RKO (cell line): ENCODE results near the gene METTL23.
"Not testable (repeated sequence)": the region's sequence is repeated elsewhere in the genome, so short reads cannot be mapped to it uniquely, and the experiment has no call there.

Source experiments
- DNase-seq: peaks from one replicate; pipeline ENCODE4 v3.0.0-alpha.2; 2016; ENCODE audit warnings: low spot score

The METTL23 gene

DNA sequence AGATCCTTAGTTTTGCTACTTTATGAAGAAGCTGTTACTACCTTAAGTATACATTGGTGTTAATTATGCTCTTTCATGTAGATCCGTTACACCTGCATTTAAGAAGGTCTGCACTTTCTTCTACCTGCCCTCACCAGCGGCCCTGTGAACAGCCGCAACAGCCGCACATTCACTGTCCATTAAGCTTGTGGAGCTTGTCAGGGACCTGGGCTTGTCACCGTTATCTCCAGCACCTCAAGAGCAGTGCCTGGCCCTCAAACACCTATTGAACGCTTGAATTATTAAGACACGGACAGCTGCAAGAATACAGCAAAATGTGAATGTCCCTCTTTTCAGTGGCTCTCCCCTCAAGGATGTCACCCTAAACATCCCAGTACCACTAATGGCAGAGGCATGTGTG, 12.9 kb upstream of the METTL23 start:
- no peak for DNase-seq

DNA sequence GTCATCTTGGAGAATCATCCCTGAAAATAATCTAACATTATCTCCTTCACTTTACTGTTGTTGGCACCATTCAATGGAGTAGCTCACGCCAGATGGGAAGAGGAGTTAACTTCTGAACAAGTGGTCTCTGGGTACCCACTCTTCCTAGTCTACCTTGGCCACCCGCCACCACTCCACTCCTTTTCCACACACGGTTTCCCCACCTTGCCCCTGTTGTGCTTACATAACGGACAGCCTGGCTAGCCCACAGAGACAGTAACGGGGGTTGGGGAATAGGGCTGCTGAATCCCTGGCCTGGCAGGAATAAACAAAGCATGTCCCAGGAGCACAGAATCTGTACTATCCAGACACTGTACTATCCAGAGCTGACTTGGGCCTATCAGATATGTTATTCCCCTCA, 12.3 kb upstream of the METTL23 start:
- DNase-seq = no peak

DNA sequence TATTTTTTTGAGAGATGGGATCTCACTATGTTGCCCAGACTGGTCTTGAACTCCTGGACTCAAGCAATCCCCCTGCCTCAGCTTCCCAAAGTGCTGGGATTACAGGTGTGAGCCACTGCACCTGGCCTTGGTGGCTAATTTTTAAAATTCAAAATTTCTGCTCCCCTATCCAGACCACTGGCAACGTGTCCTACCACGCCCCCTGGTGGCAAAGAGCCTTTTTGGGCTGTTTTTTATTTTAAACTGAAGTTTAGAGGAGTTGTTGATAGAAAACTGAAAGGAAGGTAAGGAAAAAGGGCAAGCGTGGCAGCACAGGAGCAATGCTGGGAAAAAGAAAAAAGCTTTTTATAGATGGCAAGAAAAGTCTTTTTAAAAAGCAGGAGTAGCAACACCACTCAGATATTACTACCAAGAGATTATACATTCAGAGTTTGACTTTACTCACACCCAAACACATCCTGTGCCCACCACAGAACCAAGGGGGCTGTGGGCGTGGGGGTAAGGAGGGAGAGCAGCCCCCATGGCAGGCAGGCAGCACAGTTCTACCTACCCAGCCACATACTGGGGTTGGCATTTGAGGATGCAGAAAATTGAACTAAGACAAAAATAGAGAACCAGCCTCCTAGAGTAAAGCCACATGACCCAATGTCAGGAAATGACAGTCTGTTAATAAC, 11.7 kb upstream of the METTL23 start:
- DNase-seq = peak; percentile 59

DNA sequence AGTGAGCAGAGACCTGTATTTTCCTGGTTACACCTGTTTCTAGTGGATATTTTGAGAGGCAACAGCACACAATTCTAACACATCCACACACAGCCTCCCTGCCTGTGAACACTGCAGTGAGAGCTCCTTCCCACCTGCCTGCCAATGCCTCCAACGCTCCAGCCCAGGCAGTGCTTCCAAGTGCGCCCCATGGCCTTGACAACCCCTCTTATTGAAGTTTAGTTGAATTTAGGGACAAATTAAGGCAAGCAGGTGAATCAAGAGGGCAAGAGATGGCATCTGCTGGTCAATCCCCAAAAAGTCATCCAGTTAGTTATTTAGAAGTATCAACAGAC, 11.2 kb upstream of the METTL23 start:
- DNase-seq = no peak

DNA sequence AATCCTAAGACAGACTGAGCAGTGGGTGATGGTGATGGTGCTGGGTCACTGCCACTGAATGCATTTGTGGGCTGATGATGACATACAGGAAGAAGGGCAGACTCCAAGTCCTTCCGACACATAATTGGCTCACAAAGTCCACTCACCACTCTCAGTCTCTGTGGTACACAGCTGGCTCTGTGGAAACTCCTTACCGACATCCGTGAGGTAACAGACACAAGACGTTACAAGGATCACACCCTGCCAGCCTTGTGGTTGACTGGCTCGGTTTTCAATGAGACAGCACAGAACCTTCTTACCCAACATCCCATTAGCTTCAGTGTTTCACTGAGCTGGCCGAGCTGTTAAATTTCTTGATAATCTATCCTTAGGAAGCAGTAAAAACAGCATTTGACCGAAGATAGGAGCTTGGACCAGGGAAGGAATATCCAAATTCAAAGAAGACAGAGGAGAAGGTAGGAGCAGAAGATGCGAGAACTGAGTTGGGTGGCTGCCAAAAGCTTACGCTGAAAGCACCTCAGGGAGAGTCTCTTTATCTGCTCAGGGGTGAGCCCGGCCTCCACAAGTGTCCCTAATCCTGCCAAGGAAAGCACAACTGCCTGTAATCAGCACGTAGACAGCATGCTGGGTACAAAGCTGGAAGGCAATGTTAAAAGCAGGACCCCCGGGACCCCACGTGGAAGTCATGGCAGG, 10.3 kb upstream of the METTL23 start:
- DNase-seq = peak; percentile 86

DNA sequence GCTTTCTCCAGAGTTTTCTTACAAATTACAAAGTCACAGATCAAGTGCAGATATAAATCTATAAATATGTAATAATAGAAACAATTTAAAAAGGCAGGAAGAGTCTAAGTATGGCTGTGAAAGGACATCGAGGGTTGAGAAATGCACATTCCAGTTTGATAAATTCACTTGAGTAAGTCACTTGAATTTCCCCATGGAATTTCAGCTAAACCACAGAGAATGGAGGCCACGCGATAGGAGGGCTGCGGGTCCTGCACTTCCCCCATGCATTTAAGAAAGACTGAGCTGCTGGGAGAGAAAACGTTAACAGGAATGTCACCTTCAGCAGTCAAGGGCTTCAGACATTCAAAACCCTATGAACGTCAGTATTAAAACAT, 9.8 kb upstream of the METTL23 start:
- no peak for DNase-seq

DNA sequence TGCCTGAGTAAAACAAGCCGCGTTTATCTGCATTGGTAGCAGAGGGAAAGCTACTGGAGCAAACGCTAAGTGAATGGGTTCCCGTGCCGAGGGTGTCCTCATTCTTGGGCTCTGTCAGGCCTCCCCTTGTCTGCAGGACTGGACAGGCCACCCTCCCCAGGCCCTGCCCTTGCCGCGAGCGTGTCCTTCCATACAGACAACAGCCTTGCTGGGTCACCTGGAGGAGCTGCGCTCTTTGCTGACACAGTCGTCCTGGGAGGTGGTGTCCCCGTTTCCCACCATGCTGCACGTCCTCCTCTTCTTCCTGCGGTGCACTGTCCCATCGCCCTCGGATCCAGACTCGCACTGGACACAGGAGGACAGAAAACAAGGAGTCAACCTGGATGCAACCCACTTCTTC, 8.1 kb upstream of the METTL23 start:
- no peak for DNase-seq

DNA sequence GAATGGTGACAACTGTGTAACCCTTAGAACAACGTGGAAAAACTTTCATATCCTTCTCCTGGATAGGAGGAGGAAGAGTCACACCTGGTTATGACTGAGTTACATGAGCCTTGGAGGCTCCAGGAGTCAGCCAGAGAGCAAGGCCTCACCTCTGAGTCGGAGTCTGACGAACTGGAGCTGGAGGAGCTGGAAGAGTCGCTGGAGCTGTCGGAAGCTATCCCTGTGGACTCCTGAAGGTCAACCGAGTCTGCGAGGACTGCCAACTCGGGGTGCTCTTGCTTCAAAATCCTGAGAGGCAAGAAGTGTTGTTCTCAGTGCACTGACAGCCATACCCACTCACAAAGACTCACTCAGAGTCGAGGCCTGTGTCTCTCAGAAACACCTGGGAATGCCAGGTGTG, 6.4 kb upstream of the METTL23 start:
- DNase-seq = no peak

DNA sequence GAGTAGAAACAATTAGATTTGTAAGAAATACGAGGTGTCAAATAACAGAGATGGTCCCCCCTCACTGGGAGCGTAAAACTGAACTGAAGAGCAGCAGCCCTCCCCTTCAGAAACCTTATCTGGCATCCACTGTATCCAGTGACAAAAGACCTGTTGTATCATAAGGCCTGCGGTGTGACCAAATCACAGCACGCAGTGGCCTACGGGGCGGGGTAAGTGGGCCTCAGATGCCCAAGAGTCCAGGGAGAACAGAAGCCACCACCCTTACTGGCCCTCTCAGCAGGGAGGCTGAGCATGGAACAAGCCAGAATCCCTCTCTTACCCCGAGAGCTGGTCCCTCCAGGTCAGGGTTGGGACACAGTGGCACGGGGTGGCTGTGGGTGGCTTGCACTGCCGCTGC, 5.7 kb upstream of the METTL23 start:
- no peak for DNase-seq

DNA sequence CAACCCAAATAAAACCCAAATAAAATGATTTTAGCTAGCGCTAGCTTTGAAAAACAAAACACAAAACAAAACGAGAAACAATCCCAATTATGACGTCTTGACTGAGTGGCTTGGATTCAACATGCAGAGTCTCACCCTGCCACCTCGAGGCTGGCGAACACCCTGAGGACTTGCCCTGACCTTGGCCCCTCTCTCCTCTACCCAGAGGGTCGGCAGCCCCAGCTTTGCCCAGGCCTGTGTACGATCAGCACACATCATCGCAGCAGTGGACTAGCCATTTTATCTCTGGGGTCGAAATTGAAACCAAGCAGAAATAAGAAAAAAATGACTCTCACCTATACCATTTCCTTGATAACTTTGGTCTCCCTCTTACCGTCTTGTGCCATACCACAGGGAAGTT, 5.2 kb upstream of the METTL23 start:
- no peak for DNase-seq

DNA sequence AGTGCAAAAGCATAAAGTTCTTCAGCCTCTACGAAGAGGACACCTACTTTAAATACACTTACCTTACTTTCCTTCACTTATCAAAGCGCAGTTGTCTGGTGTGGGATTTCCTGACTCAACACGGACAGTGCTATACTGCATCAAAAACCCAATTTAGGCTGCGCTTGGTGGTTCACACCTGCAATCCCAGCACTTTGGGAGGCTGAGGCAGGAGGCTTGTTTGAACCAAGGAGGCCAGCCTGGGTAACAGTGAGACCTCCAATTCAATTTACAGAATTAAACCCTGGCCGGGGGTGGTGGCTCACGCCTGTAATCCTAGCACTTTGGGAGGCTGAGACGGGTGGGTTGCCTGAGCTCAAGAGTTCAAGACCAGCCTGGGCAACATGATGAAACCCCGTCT, 4.4 kb upstream of the METTL23 start:
- no peak for DNase-seq

DNA sequence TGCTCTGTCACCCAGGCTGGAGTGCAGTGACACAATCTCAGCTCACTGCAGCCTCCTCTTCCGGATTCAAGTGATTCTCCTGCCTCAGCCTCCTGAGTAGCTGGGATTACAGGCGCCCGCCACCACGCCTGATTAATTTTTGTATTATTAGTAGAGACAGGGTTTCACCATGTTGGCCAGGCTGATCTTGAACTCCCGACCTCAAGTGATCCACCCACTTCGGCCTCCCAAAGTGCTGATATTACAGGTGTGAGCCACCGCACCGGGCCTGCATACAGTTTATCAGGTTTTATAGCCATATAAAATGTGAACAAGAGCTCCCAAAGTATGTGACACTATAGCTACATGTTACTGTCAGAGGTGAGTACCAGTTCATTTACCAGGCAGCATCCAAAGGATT, 3.7 kb upstream of the METTL23 start:
- DNase-seq = not testable (repeated sequence)

DNA sequence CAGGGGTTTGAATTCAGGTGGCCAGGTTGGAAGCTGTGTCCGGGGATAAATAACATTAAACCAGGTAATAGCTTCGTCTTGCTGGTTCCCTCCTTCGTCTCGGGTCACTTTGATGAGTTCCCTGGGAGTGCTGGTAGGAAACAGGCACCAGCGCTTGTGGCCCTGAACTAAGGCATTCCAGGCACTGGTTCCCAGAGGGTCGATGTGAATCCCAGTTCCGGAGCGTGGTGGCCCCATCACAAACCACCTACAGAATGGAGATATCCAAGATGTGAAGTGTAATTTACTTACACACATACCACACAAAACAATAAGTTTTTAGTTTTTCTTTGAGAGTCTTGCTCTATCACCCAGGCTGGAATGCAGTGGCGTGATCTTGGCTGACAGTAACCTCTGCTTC, 2.8 kb upstream of the METTL23 start:
- no peak for DNase-seq

DNA sequence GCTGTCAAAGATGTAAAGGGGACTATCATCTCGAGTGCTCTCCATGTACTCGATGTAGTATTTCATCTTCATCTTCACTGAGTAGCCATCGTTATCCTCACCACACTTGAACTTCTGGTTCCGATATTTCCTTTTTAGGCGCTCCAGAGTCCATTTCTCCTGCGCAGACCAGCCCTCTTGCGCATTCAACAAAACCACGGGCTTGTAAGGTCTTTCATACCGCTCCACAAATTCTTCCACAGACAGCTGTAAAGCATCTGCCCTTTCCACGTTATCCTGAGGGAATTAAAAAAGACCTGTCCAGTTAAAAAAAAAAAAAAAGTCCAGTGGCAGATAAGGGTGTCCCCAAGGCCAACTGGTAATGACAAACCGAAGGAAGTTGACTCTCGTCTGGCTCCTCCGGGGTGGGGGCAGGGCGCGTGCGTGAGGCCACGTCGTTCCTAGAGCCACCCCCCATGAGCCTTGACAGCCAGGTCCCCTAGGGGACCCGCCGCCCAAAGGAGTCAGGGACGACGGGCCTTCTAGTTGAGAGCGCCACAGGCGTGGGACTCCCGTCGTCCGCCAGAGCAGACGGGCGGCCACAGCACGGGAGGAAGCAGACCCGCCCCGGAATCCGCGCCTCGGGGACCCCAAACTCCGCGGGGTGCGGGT, 934 bp upstream of the METTL23 start:
- peak; percentile 62 for DNase-seq

DNA sequence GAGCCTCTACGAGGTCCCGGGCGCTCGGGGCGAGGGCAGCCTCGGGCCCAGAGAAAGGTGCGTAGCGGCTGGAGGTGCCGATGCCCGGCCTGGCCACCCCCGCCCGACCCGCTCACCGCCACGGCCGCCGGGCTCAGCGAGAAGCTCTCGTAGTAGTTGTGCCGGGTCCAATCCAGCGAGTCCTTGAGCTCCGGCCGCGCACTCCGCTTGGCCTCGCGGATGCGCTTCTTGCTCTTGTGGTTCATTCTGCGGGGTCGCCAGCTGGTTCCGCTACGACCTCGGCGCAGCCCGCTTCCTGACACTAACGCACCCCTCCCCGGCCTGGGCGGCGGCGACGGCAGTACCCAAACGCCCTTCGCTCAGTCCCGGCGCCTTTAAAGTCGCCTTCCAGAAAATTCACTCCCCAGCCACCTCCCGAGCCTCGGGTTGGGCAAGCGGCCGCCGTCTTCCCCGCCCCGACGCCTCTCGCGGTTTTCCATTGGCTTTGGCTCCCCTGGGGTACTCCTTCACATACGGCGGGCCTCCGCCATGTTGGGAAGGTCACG, 336 bp upstream of the METTL23 start, which contains the start of gene JMJD6:
JMJD6 (minus strand) TSS at position 376 of the 545 bp plus-strand sequence; CDS start at position 245, 131 bp downstream.
- DNase-seq = peak; percentile 96

DNA sequence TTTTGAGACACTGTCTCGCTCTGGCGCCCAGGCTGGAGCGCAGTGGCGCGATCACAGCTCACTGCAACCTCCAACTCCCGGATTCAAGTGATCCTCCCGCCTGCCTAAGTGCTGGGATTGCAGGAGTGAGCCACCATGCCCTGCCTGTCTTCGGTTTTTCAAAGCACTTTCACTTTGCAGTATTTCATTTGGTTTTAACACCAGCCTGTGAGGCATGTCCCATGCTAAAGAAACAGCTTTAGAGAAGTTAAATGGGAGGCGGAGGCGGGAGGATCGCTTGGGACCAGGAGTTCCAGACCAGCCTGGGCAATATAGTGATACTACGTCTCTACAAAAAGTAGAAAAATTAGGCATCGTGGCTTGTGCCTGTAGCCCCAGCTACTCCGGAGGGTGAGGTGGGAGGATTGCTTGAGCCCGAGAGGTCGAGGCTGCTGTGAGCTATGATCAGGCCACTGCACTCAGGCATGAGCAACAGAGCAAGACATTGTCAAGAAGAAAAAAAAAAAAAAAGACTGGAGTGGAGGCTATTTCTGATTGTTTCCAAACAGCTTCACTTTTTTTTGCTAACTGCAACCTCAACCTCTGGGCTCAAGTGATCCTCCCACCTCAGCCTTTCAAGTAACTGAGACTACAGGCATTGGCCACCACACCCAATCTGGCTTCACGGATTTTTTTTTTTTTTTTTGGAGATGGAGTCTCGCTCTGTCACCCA, 1.3 kb downstream of the METTL23 start:
- DNase-seq = peak; percentile 66

DNA sequence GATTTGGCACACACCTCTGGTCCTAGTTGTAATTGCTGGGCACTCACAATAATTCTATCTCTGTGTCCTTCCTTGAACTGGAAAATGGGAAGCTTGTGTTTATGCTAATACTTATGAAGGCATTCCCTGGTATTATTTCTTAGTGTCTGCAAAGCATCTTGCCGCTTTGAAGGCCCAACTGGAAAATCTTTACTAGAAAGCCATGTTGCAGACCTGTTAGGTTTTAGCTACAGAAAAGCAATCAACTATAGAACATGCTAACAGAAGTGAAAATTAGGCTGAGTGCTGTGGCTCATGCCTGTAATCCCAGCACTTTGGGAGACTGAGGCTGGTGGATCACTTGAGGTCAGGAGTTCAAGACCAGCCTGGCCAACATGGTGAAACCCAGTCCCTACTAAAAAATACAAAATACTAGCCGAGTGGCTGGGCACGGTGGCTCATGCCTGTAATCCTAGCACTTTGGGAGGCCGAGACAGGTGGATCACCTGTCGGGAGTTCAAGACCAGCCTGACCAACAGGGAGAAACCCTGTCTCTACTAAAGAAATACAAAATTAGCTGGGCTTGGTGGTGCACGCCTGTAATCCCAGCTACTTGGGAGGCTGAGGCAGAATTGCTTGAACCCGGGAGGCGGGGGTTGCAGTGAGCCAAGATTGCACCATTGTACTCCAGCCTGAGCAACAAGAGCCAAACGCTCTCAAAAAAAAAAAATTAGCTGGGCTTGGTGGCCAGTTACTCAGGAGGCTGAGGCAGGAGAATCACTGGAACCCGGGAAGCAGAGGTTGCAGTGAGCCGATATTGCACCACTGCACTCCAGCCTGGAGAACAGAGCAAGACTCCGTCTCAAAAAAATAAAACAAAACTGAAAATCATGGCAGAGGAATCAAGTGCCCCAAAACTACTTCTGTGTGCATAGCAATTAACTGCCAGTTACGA, 5.4 kb downstream of the METTL23 start:
- DNase-seq = not testable (repeated sequence)

DNA sequence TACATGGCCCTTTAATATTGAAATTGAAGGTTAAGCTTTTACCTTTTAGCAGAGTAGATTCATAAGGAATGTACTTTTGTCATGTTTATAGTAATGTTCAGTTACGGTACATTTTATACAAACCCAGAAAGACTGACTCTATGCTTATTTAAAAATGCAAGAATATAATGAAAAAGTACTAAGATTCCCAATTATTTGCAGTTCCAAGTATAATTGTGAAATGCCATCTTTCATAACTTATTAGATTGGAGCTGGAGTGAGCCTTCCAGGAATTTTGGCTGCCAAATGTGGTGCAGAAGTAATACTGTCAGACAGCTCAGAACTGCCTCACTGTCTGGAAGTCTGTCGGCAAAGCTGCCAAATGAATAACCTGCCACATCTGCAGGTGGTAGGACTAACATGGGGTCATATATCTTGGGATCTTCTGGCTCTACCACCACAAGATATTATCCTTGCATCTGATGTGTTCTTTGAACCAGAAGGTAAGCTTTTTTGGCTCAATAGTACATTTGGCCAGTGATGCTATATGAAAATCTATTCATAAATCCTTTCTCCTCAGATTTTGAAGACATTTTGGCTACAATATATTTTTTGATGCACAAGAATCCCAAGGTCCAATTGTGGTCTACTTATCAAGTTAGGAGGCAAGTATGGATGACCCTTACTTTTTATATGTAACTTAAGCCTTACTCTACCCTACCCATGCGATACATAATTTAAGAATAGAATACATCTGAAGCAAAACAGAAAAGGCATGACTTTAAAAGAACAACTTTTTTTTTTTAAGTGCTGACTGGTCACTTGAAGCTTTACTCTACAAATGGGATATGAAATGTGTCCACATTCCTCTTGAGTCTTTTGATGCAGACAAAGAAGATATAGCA, 6.3 kb downstream of the METTL23 start:
- DNase-seq = peak; percentile 49

DNA sequence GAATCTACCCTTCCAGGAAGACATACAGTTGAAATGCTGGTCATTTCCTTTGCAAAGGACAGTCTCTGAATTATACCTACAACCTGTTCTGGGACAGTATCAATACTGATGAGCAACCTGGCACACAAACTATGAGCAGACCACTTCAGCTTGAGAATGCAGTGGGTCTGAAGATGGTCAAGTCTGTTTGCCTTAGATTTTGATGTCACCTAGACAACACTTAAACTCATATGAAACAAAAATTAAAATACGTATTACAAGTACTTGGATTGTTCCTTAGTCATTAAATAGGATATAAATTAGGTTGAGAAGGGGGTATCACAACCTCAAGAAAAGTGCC, 6.9 kb downstream of the METTL23 start:
- no peak for DNase-seq

DNA sequence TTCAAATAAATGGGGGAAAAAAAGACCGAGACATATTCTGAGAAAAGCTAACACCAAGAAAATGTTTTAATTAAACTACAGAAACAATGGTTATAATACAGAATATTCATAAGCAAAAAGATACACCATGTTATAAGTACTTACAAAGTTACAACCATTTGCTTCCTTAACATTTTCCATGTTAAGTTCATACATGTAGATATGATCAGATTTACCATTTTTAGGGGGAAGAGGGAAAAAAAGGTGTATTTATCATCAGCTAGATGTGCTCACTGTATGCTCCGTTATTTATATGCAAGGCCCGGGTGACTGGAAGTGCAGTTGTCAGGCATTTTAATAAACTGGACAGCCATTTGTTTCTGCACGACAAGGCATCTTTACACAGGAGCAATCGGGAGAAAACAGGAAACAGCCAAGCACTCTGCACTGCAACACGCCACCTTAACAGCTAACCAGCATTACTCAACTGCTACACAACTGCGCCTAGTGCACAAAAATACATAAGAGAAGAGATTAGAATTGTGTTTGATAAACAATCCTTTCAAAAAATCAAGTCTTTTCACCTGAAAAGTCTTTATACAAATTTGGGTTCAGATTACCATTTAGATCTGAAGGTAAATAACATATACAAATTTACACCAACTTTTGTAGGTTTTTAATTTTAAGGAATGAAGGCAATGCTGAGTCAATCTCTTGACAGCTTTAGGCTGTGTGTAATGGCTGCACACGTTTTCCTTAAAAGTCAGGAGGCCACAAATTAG, 7.6 kb downstream of the METTL23 start:
- peak; percentile 78 for DNase-seq
